Activated CD4-positive, alpha-beta T cell treated with anti-CD3 and anti-CD28 coated beads for 1 hour (primary cell): Measurements from ENCODE around the gene HDDC3.
"Not testable (repeated sequence)": the region's sequence is repeated elsewhere in the genome, so short reads cannot be mapped to it uniquely, and the experiment has no call there.

ENCODE experiments used
- DNase-seq: peaks from one replicate; pipeline ENCODE4 v3.0.0-alpha.2; 2020

HDDC3 gene

DNA sequence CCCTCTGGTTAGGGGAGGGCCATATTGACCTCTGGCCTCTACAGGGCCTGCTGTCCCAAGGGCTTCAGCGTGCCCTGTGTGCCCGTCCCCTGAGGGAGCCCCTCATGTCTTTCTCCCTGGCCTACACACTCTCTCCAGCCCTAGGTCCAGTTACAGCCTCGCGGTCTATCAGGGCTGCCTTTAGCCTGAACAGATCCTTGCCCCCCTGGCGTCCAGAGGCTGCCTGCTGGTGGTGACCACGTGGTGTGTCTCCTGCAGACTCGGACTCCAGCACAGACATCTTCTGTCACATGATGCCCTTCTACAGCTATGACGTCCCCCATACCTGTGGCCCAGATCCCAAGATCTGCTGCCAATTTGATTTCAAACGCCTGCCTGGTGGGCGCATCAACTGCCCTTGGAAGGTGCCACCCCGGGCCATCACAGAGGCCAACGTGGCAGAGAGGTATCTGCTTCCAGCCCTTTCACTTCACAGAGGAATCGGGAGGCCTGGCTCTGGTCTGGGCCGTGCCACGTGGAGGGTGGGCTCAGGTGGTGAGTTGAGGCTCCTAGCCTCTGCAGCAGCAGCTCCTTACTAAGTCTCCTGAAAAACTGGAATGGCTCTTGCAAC is 25.2 kb downstream of the HDDC3 start:
- DNase-seq, result no peak

DNA sequence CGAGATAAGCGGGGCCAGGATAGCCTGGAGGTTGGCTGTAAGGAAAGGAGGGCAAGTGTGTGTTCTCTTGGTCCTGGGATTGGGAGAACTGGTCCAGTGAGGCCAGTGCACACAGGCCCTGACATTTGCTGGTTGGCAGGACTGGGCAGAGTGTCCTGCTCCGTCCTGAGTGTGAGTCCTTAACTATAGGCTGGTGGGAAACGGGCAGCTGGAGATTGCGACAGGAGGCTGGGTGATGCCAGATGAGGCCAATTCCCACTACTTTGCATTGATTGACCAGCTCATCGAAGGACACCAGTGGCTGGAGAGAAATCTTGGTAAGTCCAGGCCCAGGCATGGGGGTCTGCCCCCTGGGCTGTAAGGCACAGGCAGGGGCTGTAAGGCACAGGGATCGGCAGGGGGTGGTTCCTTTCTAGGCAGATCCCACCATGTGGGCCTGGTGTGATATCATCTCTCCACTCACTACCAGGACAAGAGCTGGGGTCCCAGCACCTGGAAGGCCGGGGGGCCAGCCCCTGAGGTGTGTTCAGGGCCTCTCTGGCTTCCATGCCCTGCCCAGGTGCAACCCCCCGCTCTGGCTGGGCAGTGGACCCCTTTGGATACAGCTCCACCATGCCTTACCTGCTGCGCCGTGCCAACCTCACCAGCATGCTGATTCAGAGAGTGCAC is 26.0 kb downstream of the HDDC3 start:
- no peak for DNase-seq

DNA sequence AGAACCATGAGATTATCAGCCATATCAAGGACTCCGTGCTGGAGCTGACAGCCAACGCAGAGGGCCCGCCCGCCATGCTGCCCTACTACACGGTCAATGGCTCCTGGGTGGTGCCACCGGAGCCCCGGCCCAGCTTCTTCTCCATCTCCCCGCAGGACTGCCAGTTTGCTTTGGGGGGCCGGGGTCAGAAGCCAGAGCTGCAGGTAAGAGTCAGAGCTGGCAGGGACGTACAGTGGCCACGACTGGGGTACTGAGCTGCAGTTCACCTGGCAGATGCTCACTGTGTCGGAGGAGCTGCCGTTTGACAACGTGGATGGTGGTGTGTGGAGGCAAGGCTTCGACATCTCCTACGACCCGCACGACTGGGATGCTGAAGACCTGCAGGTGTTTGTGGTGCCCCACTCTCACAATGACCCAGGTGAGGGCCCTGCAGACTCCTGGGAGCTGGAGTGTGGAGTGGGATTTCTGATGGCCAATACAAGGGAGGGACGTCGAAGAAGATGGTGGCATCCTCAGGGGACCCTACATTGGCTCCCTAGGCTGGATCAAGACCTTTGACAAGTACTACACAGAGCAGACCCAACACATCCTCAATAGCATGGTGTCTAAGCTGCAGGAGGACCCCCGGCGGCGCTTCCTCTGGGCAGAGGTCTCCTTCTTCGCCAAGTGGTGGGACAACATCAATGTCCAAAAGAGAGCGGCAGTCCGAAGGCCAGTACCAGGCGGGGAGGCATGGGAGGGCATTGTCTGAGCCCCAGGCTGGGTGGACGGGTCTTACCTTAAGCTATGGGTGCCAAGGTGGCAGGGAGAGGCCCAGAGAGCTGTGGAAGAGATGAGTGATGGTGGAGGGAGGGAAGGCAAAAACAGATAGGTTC is 26.8 kb downstream of the HDDC3 start:
- no peak for DNase-seq

DNA sequence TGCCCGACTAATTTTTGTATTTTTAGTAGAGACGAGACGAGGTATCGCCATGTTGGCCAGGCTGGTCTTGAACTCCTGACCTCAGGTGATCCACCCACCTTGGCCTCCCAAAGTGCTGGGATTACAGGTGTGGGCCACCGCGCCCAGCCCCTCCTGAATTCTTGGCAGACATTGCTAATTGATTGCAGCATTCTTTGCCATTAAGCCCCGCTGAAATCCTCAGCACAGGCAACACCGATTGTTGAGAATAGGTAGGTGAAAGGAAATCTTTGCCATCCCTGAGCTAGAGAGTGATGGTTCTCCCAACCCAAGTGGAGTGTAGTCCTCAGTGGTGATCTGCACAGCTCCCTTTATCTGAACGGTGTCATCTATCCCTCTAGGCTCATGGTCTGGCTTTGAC is 27.6 kb downstream of the HDDC3 start:
- no peak for DNase-seq

DNA sequence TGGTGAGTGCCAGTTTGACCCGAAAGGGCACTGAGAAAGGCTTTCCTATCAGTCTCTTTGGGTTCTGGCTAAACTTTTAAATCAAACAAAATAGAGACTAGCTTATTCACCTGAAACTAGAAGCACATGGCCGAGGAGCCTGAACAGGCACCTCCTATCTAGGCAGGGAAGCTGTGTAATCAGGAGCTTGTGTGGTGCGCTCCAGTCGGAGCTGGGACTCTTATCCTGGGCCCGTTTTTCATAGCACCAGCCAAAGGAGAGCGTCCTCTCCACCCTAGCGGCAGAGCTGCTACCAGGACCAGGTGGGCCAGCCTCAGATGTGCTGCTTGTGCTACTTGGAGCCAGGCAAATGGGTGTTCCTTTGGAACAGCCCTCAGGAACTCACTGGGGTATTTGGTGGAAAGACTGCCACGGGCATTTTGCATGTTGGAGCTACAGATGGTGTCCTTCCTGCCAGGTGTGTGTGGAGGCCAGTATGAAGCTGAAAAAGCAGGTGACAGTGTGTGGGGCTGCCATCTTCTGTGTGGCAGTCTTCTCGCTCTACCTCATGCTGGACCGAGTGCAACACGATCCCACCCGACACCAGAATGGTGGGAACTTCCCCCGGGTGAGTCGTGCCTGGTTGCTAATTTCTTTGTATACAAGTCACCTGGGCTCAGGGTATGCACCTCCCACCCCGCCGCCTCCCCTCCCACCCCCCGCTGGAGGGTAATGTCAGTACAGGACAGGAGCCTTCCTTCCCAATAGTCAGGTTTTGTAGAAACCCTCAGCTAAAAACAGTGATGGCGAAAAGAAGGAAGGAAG is 28.4 kb downstream of the HDDC3 start:
- DNase-seq, result no peak

DNA sequence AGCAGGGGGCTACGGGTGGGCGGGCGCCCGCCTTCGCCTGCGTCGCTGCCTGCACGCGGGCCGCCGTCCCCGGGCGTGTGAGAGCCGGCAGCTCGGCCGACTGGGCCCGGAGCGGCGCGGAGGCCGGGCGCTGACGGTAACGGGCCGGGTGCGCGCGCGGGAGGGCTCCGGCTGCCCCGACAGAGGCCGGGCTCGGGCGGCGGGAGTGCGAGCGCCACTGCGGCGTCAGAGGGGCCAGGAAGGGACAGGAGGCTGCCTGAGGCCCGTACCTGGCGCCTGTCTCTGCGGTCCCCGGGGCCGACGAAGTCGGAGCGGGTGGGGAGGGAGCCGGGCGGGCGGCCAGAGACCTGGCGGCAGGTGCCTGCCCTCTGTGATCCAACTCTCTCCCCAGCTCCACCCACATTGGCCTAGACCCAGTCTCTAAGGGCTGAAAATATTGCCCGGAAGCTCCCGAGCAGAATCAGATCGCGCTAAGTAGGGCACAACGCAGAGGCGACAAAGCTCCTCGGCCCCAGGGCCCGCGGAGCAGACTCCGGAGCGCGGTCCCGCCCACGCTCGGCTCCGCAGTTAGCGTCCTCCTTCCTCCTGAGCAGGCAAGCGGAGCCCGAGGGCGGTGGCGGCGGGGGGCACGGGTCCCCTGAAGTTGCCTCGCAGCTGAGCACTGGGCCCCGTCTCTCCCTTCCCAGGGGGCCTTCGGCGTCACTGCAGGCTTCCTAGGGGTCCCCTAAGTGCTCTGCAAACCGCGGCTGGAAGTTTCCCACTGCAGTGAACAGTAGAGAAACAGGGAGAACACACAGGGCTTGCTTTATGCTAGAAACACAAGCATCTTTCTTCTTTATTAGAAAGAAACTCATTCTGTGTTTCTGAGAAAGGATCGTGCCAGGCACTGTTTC is 29.3 kb downstream of the HDDC3 start, which contains the start of gene MAN2A2:
TSS of gene MAN2A2 (plus strand) at position 463 of the 893 bp plus-strand sequence. CDS start 906 bp downstream, outside the sequence.
- DNase-seq, result peak; percentile 59

DNA sequence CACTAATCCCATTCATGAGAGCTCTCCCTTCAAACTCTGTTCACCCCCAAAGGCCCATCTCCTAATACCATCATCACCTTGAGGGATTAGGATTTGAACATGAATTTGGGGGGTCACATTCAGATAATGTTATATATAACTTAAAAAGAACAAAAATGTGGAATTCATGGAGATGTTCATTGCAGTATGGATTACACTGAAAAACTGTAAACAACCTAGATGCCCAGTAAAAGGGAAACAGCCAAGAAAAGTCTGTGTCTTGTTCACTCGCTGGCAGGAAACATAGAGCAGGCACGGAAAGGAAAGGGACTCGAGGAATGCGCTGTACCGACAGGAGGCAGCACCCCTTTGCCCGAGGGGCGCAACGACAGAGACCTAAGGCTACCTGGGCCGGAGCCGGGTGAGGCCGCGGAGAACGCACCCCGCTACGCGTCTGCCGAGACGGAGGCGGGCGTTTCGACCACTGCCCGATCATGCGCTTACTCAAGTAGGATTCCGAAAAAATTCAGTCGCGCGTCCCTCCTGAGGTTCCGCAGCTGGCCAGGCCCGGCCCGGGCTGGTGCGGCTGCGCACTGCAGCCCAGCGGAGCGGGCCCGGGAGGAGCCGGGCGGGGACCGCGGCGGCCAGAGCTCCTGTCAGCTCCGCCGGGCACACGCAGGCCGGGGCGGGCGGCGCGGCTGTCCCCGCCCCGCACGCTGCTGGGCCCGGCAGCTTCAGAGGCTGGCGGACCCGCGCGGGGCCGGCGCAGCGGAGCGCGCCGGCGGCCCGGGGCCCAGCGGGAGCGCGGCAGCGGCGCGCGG is 30.1 kb downstream of the HDDC3 start:
- DNase-seq, result peak; percentile 51

DNA sequence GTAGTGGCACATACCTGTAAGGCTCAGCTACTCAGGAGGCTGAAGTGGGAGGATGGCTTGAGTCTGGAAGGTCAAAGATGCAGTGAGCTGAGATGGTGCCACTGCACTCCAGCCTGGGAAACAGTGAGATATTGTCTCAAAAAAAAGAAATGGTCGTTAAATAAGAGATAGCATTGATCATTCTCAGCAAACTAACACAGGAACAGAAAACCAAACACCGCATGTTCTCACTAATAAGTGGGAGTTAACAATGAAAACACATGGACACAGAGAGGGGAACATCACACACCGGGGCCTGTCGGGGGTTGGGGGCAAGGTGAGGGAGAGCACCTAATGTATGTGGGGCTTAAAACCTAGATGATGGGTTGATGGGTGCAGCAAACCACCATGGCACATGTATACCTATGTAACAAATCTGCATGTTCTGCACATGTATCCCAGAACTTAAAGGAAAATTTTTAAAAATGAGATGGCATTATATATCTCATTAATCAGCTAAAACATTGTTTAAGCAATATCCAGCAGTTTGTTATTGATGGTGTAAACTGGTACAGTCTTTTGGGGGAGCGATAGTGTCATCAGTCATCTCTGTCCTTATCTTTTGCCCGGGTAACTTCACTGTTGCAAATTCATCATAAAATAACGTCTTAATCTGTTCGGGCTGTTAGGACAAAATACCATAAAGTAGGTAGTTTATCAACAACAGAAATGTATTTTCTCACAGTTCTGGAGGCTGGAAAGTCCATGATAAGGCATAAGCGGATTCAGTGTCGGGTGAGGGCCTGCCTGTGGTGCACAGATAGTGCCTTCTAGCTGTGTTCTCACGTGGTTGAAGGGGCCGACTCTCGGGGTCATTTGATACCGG is 30.9 kb downstream of the HDDC3 start:
- no peak for DNase-seq

DNA sequence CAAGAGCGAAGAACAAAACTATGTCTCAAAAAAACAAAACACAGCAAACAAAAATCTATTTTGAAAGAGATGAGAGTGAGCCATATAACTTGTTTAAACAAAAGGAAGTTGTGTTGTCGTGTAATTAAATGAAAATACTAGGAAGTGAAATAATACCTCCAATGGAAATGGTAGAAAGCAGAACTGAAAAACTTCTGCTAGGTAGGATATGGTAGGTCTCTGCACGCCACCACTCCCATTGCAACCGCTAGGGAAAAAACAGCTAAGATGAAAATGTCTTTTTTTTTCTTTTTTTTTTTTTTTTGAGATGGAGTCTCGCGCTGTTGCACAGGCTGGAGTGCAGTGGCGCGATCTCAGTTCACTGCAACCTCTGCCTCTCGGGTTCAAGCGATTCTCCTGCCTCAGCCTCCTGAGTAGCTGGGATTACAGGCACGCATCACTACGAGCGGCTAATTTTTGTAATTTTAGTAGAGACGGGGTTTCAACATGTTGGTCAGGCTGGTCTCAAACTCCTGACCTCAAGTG is 35.2 kb downstream of the HDDC3 start:
- DNase-seq, result not testable (repeated sequence)

DNA sequence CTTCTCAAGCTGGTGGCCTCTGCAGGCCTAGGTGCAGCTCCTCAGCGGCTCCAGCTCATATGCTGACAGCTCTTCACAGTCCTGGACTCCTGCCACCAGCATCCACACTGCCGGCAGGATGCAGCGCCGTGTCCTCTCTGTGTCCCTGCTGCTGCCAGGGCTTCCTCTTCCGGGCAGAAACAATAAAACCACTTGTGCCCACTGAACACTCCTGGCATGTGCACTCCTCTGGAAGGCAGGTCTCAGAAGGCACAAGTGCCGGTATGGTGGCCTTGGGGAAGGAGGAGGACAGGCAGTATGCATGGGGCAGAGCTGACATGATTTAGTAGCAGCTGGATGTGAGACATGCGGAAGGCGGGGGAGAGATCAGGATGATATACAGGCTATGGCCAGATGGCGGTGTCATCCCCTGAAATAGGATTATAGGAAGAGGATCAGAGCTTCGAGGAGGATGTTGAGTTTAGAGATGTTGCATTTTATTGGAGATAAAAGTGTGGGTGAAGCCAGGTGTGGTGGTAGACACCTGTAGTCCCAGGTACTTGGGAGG is 36.7 kb downstream of the HDDC3 start:
- DNase-seq, result no peak

DNA sequence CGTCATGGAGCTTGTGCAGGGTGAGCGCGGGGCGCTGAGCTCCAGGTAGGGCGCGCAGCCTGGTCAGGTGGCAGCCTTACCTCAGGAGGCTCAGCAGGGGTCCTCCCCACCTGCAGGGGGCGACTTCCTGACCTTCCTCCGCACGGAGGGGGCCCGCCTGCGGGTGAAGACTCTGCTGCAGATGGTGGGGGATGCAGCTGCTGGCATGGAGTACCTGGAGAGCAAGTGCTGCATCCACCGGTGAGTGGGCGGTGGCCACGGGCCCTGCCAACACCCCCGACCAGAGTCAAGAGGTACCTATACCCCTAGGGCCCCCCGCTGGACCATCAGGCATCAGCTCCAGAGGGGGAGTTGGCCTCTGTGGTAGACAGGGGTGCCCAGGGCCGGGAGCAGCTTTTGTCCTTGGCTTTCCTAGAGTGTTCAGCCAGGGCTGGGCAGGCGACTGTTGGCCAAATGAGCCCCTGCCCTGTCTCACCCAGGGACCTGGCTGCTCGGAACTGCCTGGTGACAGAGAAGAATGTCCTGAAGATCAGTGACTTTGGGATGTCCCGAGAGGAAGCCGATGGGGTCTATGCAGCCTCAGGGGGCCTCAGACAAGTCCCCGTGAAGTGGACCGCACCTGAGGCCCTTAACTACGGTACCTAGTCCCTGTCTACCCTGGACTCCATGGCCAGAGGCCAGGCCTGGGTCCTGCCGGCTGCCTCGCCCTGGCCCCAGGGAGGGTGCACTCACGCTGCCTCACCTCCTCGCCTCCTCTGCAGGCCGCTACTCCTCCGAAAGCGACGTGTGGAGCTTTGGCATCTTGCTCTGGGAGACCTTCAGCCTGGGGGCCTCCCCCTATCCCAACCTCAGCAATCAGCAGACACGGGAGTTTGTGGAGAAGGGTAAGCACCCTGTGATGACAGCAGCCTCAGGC is 38.9 kb downstream of the HDDC3 start:
- no peak for DNase-seq

DNA sequence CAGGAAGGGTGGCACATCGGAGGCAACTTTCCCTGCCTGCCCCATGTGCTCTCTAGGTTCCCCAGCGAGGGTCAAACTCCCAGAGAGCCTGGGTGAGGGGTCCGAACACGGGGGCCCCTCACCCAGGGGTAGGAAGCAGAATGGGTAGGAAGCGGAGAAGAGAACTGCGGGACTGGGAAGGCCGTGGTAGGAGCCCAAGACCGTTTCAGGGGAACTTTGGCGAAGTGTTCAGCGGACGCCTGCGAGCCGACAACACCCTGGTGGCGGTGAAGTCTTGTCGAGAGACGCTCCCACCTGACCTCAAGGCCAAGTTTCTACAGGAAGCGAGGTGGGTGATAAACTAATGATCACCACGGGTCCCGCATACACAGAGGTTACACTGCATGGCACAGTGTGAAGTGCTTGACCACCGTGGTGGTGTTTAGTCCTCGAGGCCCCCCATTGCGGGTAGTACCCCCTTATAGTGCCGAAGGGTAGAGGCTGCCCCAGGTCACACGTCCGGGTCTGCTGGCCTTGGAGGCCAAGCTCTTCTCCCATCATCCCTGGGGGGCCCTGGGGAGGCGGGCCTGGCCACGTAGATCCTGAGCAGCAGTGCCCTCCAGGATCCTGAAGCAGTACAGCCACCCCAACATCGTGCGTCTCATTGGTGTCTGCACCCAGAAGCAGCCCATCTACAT is 39.7 kb downstream of the HDDC3 start:
- DNase-seq, result no peak

DNA sequence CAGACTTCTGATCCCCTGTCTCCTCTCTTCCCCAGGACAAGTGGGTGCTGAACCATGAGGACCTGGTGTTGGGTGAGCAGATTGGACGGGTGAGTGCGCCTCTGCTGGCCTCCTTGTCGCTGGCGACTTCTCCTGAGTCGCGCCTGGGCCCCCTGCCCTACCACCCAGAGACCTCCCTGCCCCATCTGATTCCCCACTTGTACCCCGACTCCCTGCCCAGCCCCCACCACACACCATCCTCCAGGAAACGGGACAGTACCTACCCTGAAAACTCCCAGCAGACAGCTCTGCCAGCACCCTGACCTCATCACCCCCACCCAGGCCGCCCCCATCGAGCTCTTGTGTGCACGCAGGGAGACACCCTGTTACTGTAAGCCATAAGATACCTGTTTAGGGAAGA is 40.3 kb downstream of the HDDC3 start:
- no peak for DNase-seq

DNA sequence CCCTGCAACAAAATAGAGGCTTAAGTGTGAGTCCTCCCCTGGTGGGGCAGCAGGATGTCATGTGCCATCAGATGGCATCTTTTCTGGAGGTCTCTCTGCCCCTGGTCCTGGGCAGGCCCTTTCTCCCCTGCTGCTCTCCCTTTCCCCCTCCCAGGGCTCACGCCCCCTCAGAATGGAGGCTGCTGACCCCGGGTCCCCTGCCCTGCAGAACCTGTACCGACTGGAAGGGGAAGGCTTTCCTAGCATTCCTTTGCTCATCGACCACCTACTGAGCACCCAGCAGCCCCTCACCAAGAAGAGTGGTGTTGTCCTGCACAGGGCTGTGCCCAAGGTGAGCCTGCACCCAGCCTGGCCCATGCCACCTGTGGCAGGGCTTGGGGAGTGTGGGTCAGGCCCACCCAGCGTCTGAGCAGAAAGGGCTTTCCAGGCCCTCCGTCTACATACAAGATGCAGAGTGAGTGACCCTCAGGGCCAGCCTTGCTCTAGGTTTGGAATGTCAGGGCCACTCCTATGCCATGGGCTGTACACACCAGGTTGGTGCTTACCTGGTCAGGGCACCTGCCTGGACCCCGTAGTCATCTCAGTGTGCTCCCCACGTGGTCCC is 40.9 kb downstream of the HDDC3 start:
- no peak for DNase-seq

DNA sequence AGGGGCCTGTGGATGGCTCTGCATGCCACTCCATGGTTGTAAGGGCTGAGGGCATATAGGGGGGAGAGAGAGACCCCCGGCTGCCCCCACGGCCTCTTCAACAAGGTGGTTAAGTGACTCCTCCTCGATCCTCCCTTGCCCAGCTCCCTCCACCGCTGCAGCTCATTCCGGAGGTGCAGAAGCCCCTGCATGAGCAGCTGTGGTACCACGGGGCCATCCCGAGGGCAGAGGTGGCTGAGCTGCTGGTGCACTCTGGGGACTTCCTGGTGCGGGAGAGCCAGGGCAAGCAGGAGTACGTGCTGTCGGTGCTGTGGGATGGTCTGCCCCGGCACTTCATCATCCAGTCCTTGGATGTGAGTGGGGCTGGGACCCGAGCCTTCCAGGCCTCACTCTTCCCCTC is 41.5 kb downstream of the HDDC3 start:
- no peak for DNase-seq

DNA sequence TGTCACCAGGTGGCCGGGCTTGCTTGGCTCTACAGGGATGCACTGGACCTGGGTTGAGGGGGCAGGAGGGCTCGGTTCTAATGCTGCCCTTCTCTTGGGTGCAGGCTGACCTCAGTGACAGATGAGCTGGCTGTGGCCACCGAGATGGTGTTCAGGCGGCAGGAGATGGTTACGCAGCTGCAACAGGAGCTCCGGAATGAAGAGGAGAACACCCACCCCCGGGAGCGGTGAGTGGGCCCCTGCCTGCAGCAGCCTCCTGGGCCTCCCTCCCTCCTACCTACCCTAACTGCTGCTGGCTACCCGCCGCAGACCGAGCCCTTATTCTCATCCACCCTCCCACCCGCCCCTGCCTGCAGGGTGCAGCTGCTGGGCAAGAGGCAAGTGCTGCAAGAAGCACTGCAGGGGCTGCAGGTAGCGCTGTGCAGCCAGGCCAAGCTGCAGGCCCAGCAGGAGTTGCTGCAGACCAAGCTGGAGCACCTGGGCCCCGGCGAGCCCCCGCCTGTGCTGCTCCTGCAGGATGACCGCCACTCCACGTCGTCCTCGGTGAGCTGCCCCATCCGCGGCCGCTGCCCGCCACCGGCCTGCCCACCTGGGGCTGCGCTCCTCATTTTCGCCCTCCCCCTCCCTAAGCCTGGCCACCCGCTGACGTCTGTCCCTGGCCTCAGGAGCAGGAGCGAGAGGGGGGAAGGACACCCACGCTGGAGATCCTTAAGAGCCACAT is 42.5 kb downstream of the HDDC3 start:
- DNase-seq, result no peak

DNA sequence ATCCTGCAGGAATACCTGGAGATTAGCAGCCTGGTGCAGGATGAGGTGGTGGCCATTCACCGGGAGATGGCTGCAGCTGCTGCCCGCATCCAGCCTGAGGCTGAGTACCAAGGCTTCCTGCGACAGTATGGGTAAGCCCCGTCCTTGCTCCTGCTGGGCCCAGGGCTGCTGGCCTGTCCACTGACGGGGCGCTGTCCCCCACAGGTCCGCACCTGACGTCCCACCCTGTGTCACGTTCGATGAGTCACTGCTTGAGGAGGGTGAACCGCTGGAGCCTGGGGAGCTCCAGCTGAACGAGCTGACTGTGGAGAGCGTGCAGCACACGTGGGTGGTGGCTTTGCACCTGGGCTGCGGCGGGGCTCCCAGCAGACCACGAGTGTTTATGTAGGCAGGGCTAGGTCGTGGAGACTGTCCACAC is 43.0 kb downstream of the HDDC3 start:
- DNase-seq, result no peak
